GM23248 (cell line): ENCODE results near the gene CA11.

Experiments used
- EZH2 ChIP-seq: fragments of 200-600 bp; sonication (generic); IDR thresholded peaks from 2 replicates; pipeline ENCODE4 v1.6.1; 2018; ENCODE audit warnings: antibody characterized with exemption, mild to moderate bottlenecking; ENCODE audit not compliant: insufficient read depth, poor library complexity, severe bottlenecking
- EZH2phosphoT487 ChIP-seq: fragments of 200-600 bp; sonication (generic); IDR thresholded peaks from 2 replicates; pipeline ENCODE4 v1.6.1; 2018; ENCODE audit warnings: antibody characterized with exemption, moderate library complexity, mild to moderate bottlenecking, low read depth; ENCODE audit not compliant: insufficient read depth

DNA sequence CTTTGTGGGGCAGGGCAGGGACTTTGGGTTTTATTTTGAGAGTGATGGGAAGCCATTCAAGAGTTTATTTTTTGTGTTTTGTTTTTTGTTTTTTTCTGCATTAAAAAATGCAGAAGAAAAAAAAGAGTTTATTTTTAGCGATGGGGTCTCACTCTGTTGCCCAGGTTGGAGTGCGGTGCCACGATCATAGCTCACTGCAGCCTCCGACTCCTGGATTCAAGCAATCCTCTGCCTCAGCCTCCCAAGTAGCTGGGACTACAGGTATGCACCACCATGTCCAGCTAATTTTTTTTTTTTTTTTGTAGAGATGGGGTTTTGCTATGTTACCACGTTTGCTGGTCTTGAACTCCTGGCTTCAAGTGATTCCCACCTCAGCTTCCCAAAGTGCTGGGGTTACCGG lies 12.5 kb upstream of the CA11 start:
- TF ChIP-seq EZH2 (no peak), EZH2phosphoT487 (no peak)
